Measurements from ENCODE around the gene FRMD4A. TPM values are rescaled to one million over a fixed set of nuclear protein-coding genes. Genes with fewer than 3 reads are reported as not detected.

Gene FRMD4A
- total RNA-seq, 2 donors from 2014 or later, result 22.3 to 22.4 TPM

- Histone ChIP-seq H3K4me3 (ENCODE audit: low read length) (peak overlapping the region; percentile 7), H3K9me3 (ENCODE audit: control insufficient read depth, low read length) (no peaks in the 10 kb centered on the region), H3K27ac (ENCODE audit: low read depth, low read length) (no peak overlapping the region), H3K36me3 (ENCODE audit: control insufficient read depth, insufficient read depth, low read length) (no peaks in the 10 kb centered on the region), H3K4me1 (ENCODE audit: control insufficient read depth, insufficient read depth, low read length) (peaks cover 13% of the 10 kb centered on the region), H3K27me3 (ENCODE audit: control insufficient read depth, insufficient read depth, low read length, poor library complexity, severe bottlenecking) (no peaks in the 10 kb centered on the region), H3K9ac (ENCODE audit: extremely low read depth, low read length, poor library complexity, severe bottlenecking) (no peak overlapping the region)
- H3K27ac Mint-ChIP-seq, result peak overlapping the region; percentile 62
- H3K4me3 Mint-ChIP-seq, result no peak overlapping the region
- no peaks in the 10 kb centered on the region for H3K9me3 Mint-ChIP-seq
- H3K36me3 Mint-ChIP-seq (ENCODE audit: low read depth), result no peaks in the 10 kb centered on the region
- DNase-seq, result peak; percentile 71
- 82 to 90% methylated on average over 8 to 10 of the region's 10 CpGs for WGBS, 2 experiments (ENCODE audit: insufficient coverage in 1 of 2, insufficient read length in 1 of 2)
- no peaks in the 10 kb centered on the region for H3K27me3 Mint-ChIP-seq (ENCODE audit: insufficient read depth)
- peaks cover 19% of the 10 kb centered on the region for H3K4me1 Mint-ChIP-seq
- TF ChIP-seq, protein P1, sequence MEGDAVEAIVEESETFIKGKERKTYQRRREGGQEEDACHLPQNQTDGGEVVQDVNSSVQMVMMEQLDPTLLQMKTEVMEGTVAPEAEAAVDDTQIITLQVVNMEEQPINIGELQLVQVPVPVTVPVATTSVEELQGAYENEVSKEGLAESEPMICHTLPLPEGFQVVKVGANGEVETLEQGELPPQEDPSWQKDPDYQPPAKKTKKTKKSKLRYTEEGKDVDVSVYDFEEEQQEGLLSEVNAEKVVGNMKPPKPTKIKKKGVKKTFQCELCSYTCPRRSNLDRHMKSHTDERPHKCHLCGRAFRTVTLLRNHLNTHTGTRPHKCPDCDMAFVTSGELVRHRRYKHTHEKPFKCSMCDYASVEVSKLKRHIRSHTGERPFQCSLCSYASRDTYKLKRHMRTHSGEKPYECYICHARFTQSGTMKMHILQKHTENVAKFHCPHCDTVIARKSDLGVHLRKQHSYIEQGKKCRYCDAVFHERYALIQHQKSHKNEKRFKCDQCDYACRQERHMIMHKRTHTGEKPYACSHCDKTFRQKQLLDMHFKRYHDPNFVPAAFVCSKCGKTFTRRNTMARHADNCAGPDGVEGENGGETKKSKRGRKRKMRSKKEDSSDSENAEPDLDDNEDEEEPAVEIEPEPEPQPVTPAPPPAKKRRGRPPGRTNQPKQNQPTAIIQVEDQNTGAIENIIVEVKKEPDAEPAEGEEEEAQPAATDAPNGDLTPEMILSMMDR (conservative IDR thresholded peaks at IDR 0.05), result no peak
Measured at GRCh38 chr10:13971601-13972475, 358.9 kb downstream of the FRMD4A start.

GRCh38 chr10:13970957-13971353 is 359.8 kb downstream of the FRMD4A start:
- DNase-seq, result no peak
- H3K9me3 ChIP-seq (ENCODE audit: control insufficient read depth, low read length), result no peaks in the 10 kb centered on the region
- peaks cover 10% of the 10 kb centered on the region for H3K4me1 ChIP-seq (ENCODE audit: control insufficient read depth, insufficient read depth, low read length)
- Mint-ChIP-seq H3K4me1 (peaks cover 17% of the 10 kb centered on the region), H3K27ac (no peak overlapping the region), H3K36me3 (ENCODE audit: low read depth) (no peaks in the 10 kb centered on the region), H3K9me3 (no peaks in the 10 kb centered on the region), H3K4me3 (no peak overlapping the region), H3K27me3 (ENCODE audit: insufficient read depth) (no peaks in the 10 kb centered on the region)
- no peaks in the 10 kb centered on the region for H3K27me3 ChIP-seq (ENCODE audit: control insufficient read depth, insufficient read depth, low read length, poor library complexity, severe bottlenecking)
- H3K4me3 ChIP-seq (ENCODE audit: low read length), result no peak overlapping the region
- no peak overlapping the region for H3K27ac ChIP-seq (ENCODE audit: low read depth, low read length)
- WGBS, 2 experiments (ENCODE audit: insufficient coverage in 1 of 2, insufficient read length in 1 of 2), result 95 to 96% methylated on average over 10 to 12 of the region's 12 CpGs
- TF ChIP-seq, protein P1 (conservative IDR thresholded peaks at IDR 0.05), result no peak
- no peak overlapping the region for H3K9ac ChIP-seq (ENCODE audit: extremely low read depth, low read length, poor library complexity, severe bottlenecking)
- no peaks in the 10 kb centered on the region for H3K36me3 ChIP-seq (ENCODE audit: control insufficient read depth, insufficient read depth, low read length)

DNA sequence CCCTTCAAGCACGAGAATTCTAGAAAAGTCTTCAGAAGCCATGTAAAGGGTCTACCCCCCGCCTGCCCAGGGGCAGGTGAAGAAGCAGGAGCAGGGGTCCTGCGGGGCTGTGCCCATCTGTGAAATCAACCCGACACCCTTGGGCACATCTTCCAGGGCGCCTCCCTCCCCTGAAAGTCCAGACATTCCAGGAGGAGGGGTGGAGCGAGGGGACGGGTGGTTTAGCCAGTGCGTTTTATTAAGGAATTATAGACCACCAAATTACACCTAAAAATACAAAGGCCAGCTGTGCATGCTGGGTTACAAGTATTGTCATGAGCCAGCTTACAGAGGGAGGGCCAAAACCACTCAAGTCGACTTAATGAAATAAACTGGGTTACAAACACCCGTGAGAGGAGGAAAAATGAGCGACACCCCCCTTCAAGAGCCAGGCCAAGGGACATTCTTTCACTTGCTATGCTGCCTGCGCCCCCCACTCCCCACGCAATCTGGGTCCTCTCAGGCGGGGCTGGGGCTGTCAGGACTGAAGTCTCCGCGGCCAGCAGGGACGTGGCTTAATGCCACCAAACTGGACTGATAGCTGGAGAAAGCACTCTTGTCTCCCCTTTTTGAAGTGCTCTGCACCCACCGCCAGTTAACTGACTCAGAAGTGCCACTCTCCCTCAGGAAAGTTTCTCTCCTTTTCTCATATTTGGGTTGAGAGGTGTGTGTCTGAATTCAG is 360.3 kb downstream of the FRMD4A start:
- Mint-ChIP-seq H3K4me3 (no peak overlapping the region), H3K36me3 (ENCODE audit: low read depth) (no peaks in the 10 kb centered on the region), H3K27ac (no peak overlapping the region), H3K9me3 (no peaks in the 10 kb centered on the region), H3K27me3 (ENCODE audit: insufficient read depth) (no peaks in the 10 kb centered on the region), H3K4me1 (peaks cover 17% of the 10 kb centered on the region)
- no peaks in the 10 kb centered on the region for H3K27me3 ChIP-seq (ENCODE audit: control insufficient read depth, insufficient read depth, low read length, poor library complexity, severe bottlenecking)
- WGBS, 2 experiments (ENCODE audit: insufficient coverage in 1 of 2, insufficient read length in 1 of 2), result 91% methylated on average over 9 to 18 of the region's 18 CpGs
- peaks cover 13% of the 10 kb centered on the region for H3K4me1 ChIP-seq (ENCODE audit: control insufficient read depth, insufficient read depth, low read length)
- no peaks in the 10 kb centered on the region for H3K9me3 ChIP-seq (ENCODE audit: control insufficient read depth, low read length)
- no peak overlapping the region for H3K27ac ChIP-seq (ENCODE audit: low read depth, low read length)
- no peaks in the 10 kb centered on the region for H3K36me3 ChIP-seq (ENCODE audit: control insufficient read depth, insufficient read depth, low read length)
- DNase-seq, result no peak
- H3K9ac ChIP-seq (ENCODE audit: extremely low read depth, low read length, poor library complexity, severe bottlenecking), result no peak overlapping the region
- TF ChIP-seq, protein P1 (conservative IDR thresholded peaks at IDR 0.05), result no peak
- H3K4me3 ChIP-seq (ENCODE audit: low read length), result no peak overlapping the region

All from endodermal cell (in vitro differentiated cells).